Subcutaneous adipose tissue (tissue), 4 donors: ENCODE measurements around the gene DNAJC15. TPM values are rescaled to one million over a fixed set of nuclear protein-coding genes. Genes with fewer than 3 reads are reported as not detected.

Experiments
- CTCF ChIP-seq: fragments of 450-650 bp; IDR thresholded peaks from one replicate; pipeline ENCODE4 v1.5.1; 2016; ENCODE audit warnings: low read depth, mild to moderate bottlenecking, control low read depth, antibody characterized with exemption, moderate library complexity
- total RNA-seq, 4 donors: library from RNA; depleted of rRNA; stranded (reverse); fragments of >200 nt; gene quantifications; one replicate each; pipeline ENCODE4 v1.1.0, GENCODE V29; 2016

DNAJC15 gene
- total RNA-seq, 4 donors from 2014 or later, result 4.3 to 16.0 (median 10.3) TPM

GRCh38 chr13:43111559-43112400, 88.4 kb downstream of the DNAJC15 start:
- no peak for TF ChIP-seq CTCF

- TF ChIP-seq CTCF, result no peak
These were observed 90.2 kb downstream of the DNAJC15 start for GRCh38 chr13:43113603-43114002.

DNA sequence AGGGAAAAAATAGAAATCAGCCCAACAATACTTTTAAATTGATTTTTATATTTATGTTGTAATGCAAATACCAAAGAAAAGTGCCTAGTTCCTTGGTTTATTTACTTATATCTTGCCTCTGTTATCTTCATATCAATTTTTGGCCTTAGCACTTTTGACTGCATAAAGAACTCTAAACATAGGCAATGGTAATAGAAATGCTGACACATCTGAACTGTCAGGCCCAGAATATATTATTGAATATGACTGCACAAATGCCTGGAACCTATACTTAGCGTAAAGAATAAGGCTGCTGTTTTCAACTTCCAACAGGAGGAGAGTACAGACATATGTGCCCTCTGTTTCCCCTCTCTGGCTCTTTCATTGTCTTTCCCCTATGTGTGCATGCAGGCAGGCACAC, 91.1 kb downstream of the DNAJC15 start:
- no peak for TF ChIP-seq CTCF

DNA sequence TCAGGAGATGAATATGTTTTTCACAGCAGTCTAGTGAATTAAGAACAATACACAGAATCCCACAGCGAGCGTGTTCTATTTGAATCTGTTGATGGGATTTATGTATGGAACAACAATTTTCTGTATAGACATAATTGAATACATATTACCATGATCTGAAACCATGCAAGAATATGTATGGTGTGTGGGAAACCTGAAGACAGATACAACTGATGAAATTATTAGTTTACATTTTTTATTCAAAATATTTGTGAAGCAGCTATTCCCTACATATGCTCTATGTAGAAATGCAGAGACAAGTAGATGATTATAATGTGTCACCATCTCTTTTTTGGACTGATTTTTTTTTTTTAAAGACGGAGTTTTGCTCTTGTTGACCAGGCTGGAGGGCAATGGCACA, 91.8 kb downstream of the DNAJC15 start:
- no peak for TF ChIP-seq CTCF

DNA sequence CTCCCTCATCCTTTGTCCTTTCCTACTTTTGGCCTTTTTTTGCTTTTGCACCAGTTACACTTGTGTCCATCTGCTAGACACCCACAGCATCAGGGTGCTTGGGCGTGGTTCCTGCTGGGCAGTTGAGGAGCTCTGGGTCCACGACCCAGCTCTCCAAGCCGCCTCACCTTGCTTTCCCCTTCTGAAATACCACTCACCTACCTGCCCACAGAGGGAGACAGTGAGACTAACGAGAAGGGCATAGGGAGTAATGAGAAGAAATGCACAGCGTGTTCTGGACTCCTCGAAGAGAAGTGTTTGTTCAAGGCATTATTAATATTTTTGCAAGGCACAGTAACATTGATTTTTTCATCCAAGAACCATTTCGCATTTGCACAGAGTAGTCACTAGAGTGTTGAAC, 92.9 kb downstream of the DNAJC15 start:
- TF ChIP-seq CTCF, result no peak

- no peak for TF ChIP-seq CTCF
These were observed 95.1 kb downstream of the DNAJC15 start for GRCh38 chr13:43118521-43118920.

DNA sequence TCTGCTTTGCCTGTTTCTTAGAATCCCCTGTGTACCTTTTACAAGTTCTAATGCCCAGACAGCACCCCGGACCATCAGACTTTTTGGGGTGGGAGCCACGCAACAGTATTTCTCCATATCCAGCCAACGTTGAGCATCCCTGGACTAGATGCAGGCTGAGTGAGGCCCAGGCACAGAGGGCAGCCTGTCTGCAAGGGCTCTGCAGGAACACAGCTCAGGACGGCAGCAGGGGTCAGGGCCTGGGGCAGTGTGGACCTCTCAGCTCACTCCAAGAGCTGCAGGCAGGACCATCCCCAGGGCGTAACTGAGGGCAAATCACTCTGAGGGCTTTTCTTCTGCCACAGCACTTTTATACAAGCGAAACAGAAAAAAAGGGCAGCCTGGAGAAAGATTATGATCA, 95.8 kb downstream of the DNAJC15 start:
- TF ChIP-seq CTCF, result no peak
